ENCODE measurements around the gene ZNF177.

Gene ZNF177

DNA sequence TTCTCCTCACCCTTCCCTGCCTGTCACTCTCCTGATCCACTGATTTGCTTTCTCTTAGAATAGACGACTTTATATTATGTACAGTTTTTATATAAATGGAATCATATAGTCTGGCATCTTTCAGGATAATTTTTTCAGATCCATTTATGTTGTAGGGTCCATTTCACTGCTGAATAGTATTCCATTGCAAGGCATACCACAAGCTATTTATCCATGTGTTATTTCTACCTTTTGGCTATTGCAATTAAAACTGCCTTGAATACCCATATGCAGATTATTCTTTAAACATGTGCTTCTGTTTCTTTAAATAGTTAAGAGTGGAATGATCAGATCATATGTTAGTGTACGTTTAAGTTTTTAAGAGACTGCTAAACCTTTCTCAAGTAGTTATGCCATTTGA is 17.8 kb upstream of the ZNF177 start:
- peaks cover 44% of the 10 kb centered on the region for H3K36me3 ChIP-seq (ENCODE audit: control insufficient read depth, insufficient read depth, low read length)
- no peak overlapping the region for H2AFZ ChIP-seq
- no peaks in the 10 kb centered on the region for H3K4me1 ChIP-seq
- H3K4me3 ChIP-seq (ENCODE audit: low read depth, low read length) = no peak overlapping the region
- peaks cover 53% of the 10 kb centered on the region for H3K9me3 ChIP-seq (ENCODE audit: control insufficient read depth, low read length)
- TF ChIP-seq, protein P1, sequence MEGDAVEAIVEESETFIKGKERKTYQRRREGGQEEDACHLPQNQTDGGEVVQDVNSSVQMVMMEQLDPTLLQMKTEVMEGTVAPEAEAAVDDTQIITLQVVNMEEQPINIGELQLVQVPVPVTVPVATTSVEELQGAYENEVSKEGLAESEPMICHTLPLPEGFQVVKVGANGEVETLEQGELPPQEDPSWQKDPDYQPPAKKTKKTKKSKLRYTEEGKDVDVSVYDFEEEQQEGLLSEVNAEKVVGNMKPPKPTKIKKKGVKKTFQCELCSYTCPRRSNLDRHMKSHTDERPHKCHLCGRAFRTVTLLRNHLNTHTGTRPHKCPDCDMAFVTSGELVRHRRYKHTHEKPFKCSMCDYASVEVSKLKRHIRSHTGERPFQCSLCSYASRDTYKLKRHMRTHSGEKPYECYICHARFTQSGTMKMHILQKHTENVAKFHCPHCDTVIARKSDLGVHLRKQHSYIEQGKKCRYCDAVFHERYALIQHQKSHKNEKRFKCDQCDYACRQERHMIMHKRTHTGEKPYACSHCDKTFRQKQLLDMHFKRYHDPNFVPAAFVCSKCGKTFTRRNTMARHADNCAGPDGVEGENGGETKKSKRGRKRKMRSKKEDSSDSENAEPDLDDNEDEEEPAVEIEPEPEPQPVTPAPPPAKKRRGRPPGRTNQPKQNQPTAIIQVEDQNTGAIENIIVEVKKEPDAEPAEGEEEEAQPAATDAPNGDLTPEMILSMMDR (IDR thresholded peaks at IDR 0.05) = no peak
- H3K9ac ChIP-seq = no peak overlapping the region
- no peak overlapping the region for H3K4me2 ChIP-seq (ENCODE audit: low read length)
- H3K27me3 ChIP-seq (ENCODE audit: control insufficient read depth, insufficient read depth, low read length) = no peaks in the 10 kb centered on the region
- H3K79me2 ChIP-seq = no peaks in the 10 kb centered on the region
- no peak overlapping the region for H3K27ac ChIP-seq

GRCh38 chr19:9348253-9348652 is 14.6 kb upstream of the ZNF177 start:
- TF ChIP-seq, protein P1 (IDR thresholded peaks at IDR 0.05) = no peak
- Histone ChIP-seq H3K4me1 (no peaks in the 10 kb centered on the region), H3K9me3 (ENCODE audit: control insufficient read depth, low read length) (peaks cover 28% of the 10 kb centered on the region), H3K79me2 (no peaks in the 10 kb centered on the region), H3K9ac (no peak overlapping the region), H3K27ac (no peak overlapping the region), H3K27me3 (ENCODE audit: control insufficient read depth, insufficient read depth, low read length) (no peaks in the 10 kb centered on the region), H3K4me3 (ENCODE audit: low read depth, low read length) (no peak overlapping the region), H2AFZ (no peak overlapping the region), H3K36me3 (ENCODE audit: control insufficient read depth, insufficient read depth, low read length) (peaks cover 19% of the 10 kb centered on the region), H3K4me2 (ENCODE audit: low read length) (no peak overlapping the region)

DNA sequence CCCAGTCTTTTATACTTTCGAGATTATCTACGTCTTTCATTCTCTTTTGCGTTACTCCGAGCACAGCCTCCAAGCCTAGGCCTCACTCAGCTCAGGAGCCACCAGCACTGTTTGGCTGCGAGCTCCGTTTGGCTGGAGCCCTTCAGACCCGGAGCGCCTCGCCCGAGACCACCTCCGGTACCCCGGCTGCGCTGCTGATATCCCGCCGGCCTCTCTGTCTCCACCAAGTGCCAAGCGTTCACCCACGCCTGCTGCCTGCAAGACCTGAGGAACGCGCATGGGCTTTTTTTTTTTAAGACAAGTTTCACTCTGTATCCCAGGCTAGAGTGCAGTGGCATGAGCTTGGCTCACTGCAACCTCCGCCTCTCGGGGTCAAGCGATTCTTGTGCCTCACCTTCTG is 14.1 kb upstream of the ZNF177 start:
- H3K27ac ChIP-seq = no peak overlapping the region
- H3K36me3 ChIP-seq (ENCODE audit: control insufficient read depth, insufficient read depth, low read length) = peaks cover 15% of the 10 kb centered on the region
- H3K9me3 ChIP-seq (ENCODE audit: control insufficient read depth, low read length) = peaks cover 24% of the 10 kb centered on the region
- H3K9ac ChIP-seq = no peak overlapping the region
- no peak overlapping the region for H3K4me3 ChIP-seq (ENCODE audit: low read depth, low read length)
- H3K4me2 ChIP-seq (ENCODE audit: low read length) = no peak overlapping the region
- no peak overlapping the region for H2AFZ ChIP-seq
- TF ChIP-seq, protein P1 (IDR thresholded peaks at IDR 0.05) = no peak
- no peaks in the 10 kb centered on the region for H3K79me2 ChIP-seq
- no peaks in the 10 kb centered on the region for H3K27me3 ChIP-seq (ENCODE audit: control insufficient read depth, insufficient read depth, low read length)
- H3K4me1 ChIP-seq = no peaks in the 10 kb centered on the region

DNA sequence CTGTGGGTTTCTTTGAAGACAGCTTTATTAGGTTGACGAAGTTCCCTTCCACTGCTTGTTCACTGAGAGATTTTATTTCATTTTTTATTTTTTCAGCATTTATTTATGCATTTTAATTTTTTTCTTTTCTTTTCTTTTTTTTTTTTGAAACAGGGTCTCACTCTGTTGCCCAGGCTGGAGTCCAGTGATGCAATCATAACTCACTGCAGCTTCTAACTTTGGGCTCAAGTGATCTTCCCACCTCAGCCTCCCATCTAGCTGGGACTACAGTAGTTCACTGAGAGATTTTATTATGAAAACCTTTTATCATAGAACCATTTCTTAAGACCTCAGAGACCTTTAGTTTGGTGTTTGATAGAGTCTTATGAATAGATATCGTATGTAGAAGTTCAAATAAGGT is 10.3 kb upstream of the ZNF177 start:
- peaks cover 5% of the 10 kb centered on the region for H3K9me3 ChIP-seq (ENCODE audit: control insufficient read depth, low read length)
- no peaks in the 10 kb centered on the region for H3K4me1 ChIP-seq
- no peaks in the 10 kb centered on the region for H3K79me2 ChIP-seq
- H3K27ac ChIP-seq = no peak overlapping the region
- peaks cover 6% of the 10 kb centered on the region for H3K36me3 ChIP-seq (ENCODE audit: control insufficient read depth, insufficient read depth, low read length)
- no peak overlapping the region for H2AFZ ChIP-seq
- H3K4me2 ChIP-seq (ENCODE audit: low read length) = no peak overlapping the region
- H3K4me3 ChIP-seq (ENCODE audit: low read depth, low read length) = no peak overlapping the region
- H3K27me3 ChIP-seq (ENCODE audit: control insufficient read depth, insufficient read depth, low read length) = no peaks in the 10 kb centered on the region
- no peak overlapping the region for H3K9ac ChIP-seq
- TF ChIP-seq, protein P1 (IDR thresholded peaks at IDR 0.05) = no peak

GRCh38 chr19:9353011-9353410 is 9.8 kb upstream of the ZNF177 start:
- Histone ChIP-seq H2AFZ (no peak overlapping the region), H3K9ac (no peak overlapping the region), H3K36me3 (ENCODE audit: control insufficient read depth, insufficient read depth, low read length) (peaks cover 9% of the 10 kb centered on the region), H3K27me3 (ENCODE audit: control insufficient read depth, insufficient read depth, low read length) (no peaks in the 10 kb centered on the region), H3K9me3 (ENCODE audit: control insufficient read depth, low read length) (peaks cover 3% of the 10 kb centered on the region), H3K4me2 (ENCODE audit: low read length) (no peak overlapping the region), H3K4me3 (ENCODE audit: low read depth, low read length) (no peak overlapping the region), H3K4me1 (no peaks in the 10 kb centered on the region), H3K79me2 (no peaks in the 10 kb centered on the region), H3K27ac (no peak overlapping the region)
- TF ChIP-seq, protein P1 (IDR thresholded peaks at IDR 0.05) = no peak

All from parathyroid adenoma (tissue), 2 donors.